ENCODE measurements around the gene GPRIN1. TPM values are rescaled to one million over a fixed set of nuclear protein-coding genes. Genes with fewer than 3 reads are reported as not detected.

Gene GPRIN1
- total and polyA plus RNA-seq, 2 of the 4 experiments (the other 2 are of a cell fraction): 3.0 to 4.7 TPM

GRCh38 chr5:176561259-176561658, 48.7 kb downstream of the GPRIN1 start:
- Histone ChIP-seq H3K56ac (ENCODE audit: extremely low read depth, insufficient read depth, low read length) (no peak overlapping the region), H2BK15ac (ENCODE audit: low read depth, low read length) (no peak overlapping the region), H3K4me1 (ENCODE audit: control insufficient read depth, insufficient read depth, low read length) (no peaks in the 10 kb centered on the region), H3K9me1 (ENCODE audit: insufficient read depth, low read length) (no peaks in the 10 kb centered on the region), H3K23ac (ENCODE audit: low read depth, low read length) (no peak overlapping the region), H3K9ac (ENCODE audit: low read depth, low read length) (no peak overlapping the region), H2AK9ac (replicated peaks; ENCODE audit: low read depth, low read length, poor library complexity) (no peak overlapping the region), H3K4ac (ENCODE audit: low read depth, low read length) (no peak overlapping the region), H3K14ac (replicated peaks; ENCODE audit: low read depth, low read length) (no peak overlapping the region), H3K4me2 (ENCODE audit: low read depth, low read length) (no peak overlapping the region), H2AFZ (replicated peaks; ENCODE audit: low read length, poor library complexity) (peak overlapping the region; percentile 41), H3K27me3 (ENCODE audit: control insufficient read depth, insufficient read depth, low read length) (peaks cover 21% of the 10 kb centered on the region), H3K36me3 (ENCODE audit: control insufficient read depth, insufficient read depth, low read length) (no peaks in the 10 kb centered on the region), H2BK20ac (ENCODE audit: low read depth, low read length) (no peak overlapping the region), H3K18ac (ENCODE audit: low read depth, low read length) (no peak overlapping the region), H3K27ac (ENCODE audit: insufficient read depth, low read length) (no peak overlapping the region), H2BK5ac (ENCODE audit: low read depth, low read length, poor library complexity, severe bottlenecking) (no peak overlapping the region), H4K8ac (ENCODE audit: low read depth in 2 of 2, low read length in 2 of 2) (no peak overlapping the region), H3K9me3 (ENCODE audit: control insufficient read depth, insufficient read depth, low read length) (peaks cover 3% of the 10 kb centered on the region), H3K4me3 (ENCODE audit: insufficient read depth, low read depth, low read length) (no peak overlapping the region), H2AK5ac (ENCODE audit: low read depth, low read length) (no peak overlapping the region), H4K20me1 (ENCODE audit: insufficient read depth, low read length) (no peaks in the 10 kb centered on the region), H2BK120ac (ENCODE audit: low read depth, low read length) (no peak overlapping the region), H3K79me1 (ENCODE audit: low read depth in 1 of 2, low read length in 2 of 2) (no peaks in the 10 kb centered on the region), H4K91ac (ENCODE audit: insufficient read depth, low read depth, low read length) (no peak overlapping the region), H4K5ac (ENCODE audit: low read depth, low read length) (no peak overlapping the region)
- intact Hi-C loops (cut with micrococcal nuclease) (no loop called here), dilution Hi-C loops (cut with HindIII; ENCODE audit: low sequenced_read_pairs, unreplicated experiment) (no loop called here), in situ Hi-C loops (cut with MboI; ENCODE audit: low sequenced_read_pairs) (loop anchor here (25.0 kb wide), 1 partner anchor 824 kb away; no protein-coding TSS in a partner anchor)
- DNase-seq (no peak), ATAC-seq (ENCODE audit: low read depth) (no peak)
- no TSS peak for BruUV-seq (replicated peaks)
- TF ChIP-seq RFX5 (IDR thresholded peaks at IDR 0.05; ENCODE audit: low read depth, low read length) (no peak), RAD21 (IDR thresholded peaks at IDR 0.05; ENCODE audit: low read length) (no peak), FOS (IDR thresholded peaks at IDR 0.05; ENCODE audit: low read depth, low read length) (no peak), RCOR1 (IDR thresholded peaks at IDR 0.05; ENCODE audit: insufficient replicate concordance, low read length) (no peak)
- TF ChIP-seq, protein P1, sequence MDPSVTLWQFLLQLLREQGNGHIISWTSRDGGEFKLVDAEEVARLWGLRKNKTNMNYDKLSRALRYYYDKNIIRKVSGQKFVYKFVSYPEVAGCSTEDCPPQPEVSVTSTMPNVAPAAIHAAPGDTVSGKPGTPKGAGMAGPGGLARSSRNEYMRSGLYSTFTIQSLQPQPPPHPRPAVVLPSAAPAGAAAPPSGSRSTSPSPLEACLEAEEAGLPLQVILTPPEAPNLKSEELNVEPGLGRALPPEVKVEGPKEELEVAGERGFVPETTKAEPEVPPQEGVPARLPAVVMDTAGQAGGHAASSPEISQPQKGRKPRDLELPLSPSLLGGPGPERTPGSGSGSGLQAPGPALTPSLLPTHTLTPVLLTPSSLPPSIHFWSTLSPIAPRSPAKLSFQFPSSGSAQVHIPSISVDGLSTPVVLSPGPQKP (IDR thresholded peaks at IDR 0.05; ENCODE audit: borderline replicate concordance, low read depth, low read length): no peak
- POLR2A ChIA-PET (ENCODE audit: unreplicated experiment): no interaction called here
- CTCF ChIA-PET: interaction anchor here (0.5 kb wide), 1 partner anchor 147 kb away, joined by 4 read pairs; no protein-coding TSS in a partner anchor
- WGBS, 2 experiments (ENCODE audit: extremely low coverage in 2 of 2, insufficient read length in 1 of 2): 67% methylated on average over 1 of the region's 3 CpGs; no CpG with 5 or more reads in 1 of the 2 experiments

All from IMR-90 (cell line).